ENCODE results near the gene CPN1.

The CPN1 gene

GRCh38 chr10:100061401-100061800, 20.3 kb downstream of the CPN1 start:
- Histone ChIP-seq H3K18ac (ENCODE audit: low read length) (no peak overlapping the region), H3K9ac (ENCODE audit: low read length) (no peak overlapping the region), H2AK5ac (ENCODE audit: low read length) (no peak overlapping the region), H3K56ac (ENCODE audit: low read length) (no peak overlapping the region), H3K4me2 (ENCODE audit: low read length) (no peak overlapping the region), H3K27me3 (ENCODE audit: insufficient read depth, low read length, poor library complexity) (no peaks in the 10 kb centered on the region), H4K8ac (ENCODE audit: low read depth, low read length) (no peak overlapping the region), H3K23ac (ENCODE audit: low read length) (no peak overlapping the region), H3K4me3 (ENCODE audit: low read length) (no peak overlapping the region), H4K5ac (ENCODE audit: low read length) (no peak overlapping the region), H2BK120ac (ENCODE audit: low read depth, low read length) (no peak overlapping the region), H3K79me1 (ENCODE audit: low read length) (no peaks in the 10 kb centered on the region), H2BK5ac (ENCODE audit: low read length) (no peak overlapping the region), H3K27ac (ENCODE audit: low read depth, low read length) (no peak overlapping the region), H2BK15ac (replicated peaks; ENCODE audit: low read depth) (no peak overlapping the region), H3K36me3 (ENCODE audit: control insufficient read depth, insufficient read depth, low read length) (no peaks in the 10 kb centered on the region), H3K4me1 (ENCODE audit: control insufficient read depth, low read depth, low read length) (no peaks in the 10 kb centered on the region), H3K4ac (ENCODE audit: low read depth, low read length) (no peak overlapping the region), H3K79me2 (ENCODE audit: control insufficient read depth, insufficient read depth, low read length) (no peaks in the 10 kb centered on the region)
- no peak for DNase-seq
- no CpG with 5 or more reads among the region's 1 CpG for WGBS (ENCODE audit: extremely low coverage, insufficient coverage, low lambda C conversion rate)

- H3K79me2 ChIP-seq (ENCODE audit: control insufficient read depth, insufficient read depth, low read length) = no peaks in the 10 kb centered on the region
- H2BK5ac ChIP-seq (ENCODE audit: low read length) = no peak overlapping the region
- H3K23ac ChIP-seq (ENCODE audit: low read length) = no peak overlapping the region
- no peak overlapping the region for H3K4me3 ChIP-seq (ENCODE audit: low read length)
- no peak overlapping the region for H3K56ac ChIP-seq (ENCODE audit: low read length)
- no peak overlapping the region for H3K4ac ChIP-seq (ENCODE audit: low read depth, low read length)
- H3K36me3 ChIP-seq (ENCODE audit: control insufficient read depth, insufficient read depth, low read length) = no peaks in the 10 kb centered on the region
- no peak overlapping the region for H3K9ac ChIP-seq (ENCODE audit: low read length)
- no peak overlapping the region for H4K5ac ChIP-seq (ENCODE audit: low read length)
- no peaks in the 10 kb centered on the region for H3K79me1 ChIP-seq (ENCODE audit: low read length)
- H3K4me1 ChIP-seq (ENCODE audit: control insufficient read depth, low read depth, low read length) = no peaks in the 10 kb centered on the region
- no peak overlapping the region for H3K4me2 ChIP-seq (ENCODE audit: low read length)
- no peak overlapping the region for H3K18ac ChIP-seq (ENCODE audit: low read length)
- H4K8ac ChIP-seq (ENCODE audit: low read depth, low read length) = no peak overlapping the region
- no peak for DNase-seq
- no peak overlapping the region for H2BK120ac ChIP-seq (ENCODE audit: low read depth, low read length)
- H3K27me3 ChIP-seq (ENCODE audit: insufficient read depth, low read length, poor library complexity) = no peaks in the 10 kb centered on the region
- no peak overlapping the region for H2BK15ac ChIP-seq (replicated peaks; ENCODE audit: low read depth)
- no peak overlapping the region for H3K27ac ChIP-seq (ENCODE audit: low read depth, low read length)
- no CpG with 5 or more reads among the region's 1 CpG for WGBS (ENCODE audit: extremely low coverage, insufficient coverage, low lambda C conversion rate)
- H2AK5ac ChIP-seq (ENCODE audit: low read length) = no peak overlapping the region
These were observed 23.7 kb downstream of the CPN1 start for GRCh38 chr10:100057948-100058347.

- no peak overlapping the region for H2BK120ac ChIP-seq (ENCODE audit: low read depth, low read length)
- no peak overlapping the region for H2AK5ac ChIP-seq (ENCODE audit: low read length)
- H2BK5ac ChIP-seq (ENCODE audit: low read length) = no peak overlapping the region
- H3K79me2 ChIP-seq (ENCODE audit: control insufficient read depth, insufficient read depth, low read length) = no peaks in the 10 kb centered on the region
- H3K56ac ChIP-seq (ENCODE audit: low read length) = no peak overlapping the region
- peak; percentile 89 for DNase-seq
- H3K4me1 ChIP-seq (ENCODE audit: control insufficient read depth, low read depth, low read length) = no peaks in the 10 kb centered on the region
- H3K9ac ChIP-seq (ENCODE audit: low read length) = no peak overlapping the region
- H3K23ac ChIP-seq (ENCODE audit: low read length) = no peak overlapping the region
- WGBS (ENCODE audit: extremely low coverage, insufficient coverage, low lambda C conversion rate) = no CpG with 5 or more reads among the region's 6 CpGs
- H3K4me3 ChIP-seq (ENCODE audit: low read length) = no peak overlapping the region
- no peak overlapping the region for H4K8ac ChIP-seq (ENCODE audit: low read depth, low read length)
- H3K4me2 ChIP-seq (ENCODE audit: low read length) = no peak overlapping the region
- H3K27ac ChIP-seq (ENCODE audit: low read depth, low read length) = no peak overlapping the region
- no peak overlapping the region for H2BK15ac ChIP-seq (replicated peaks; ENCODE audit: low read depth)
- H3K27me3 ChIP-seq (ENCODE audit: insufficient read depth, low read length, poor library complexity) = no peaks in the 10 kb centered on the region
- H3K4ac ChIP-seq (ENCODE audit: low read depth, low read length) = no peak overlapping the region
- no peaks in the 10 kb centered on the region for H3K36me3 ChIP-seq (ENCODE audit: control insufficient read depth, insufficient read depth, low read length)
- no peak overlapping the region for H4K5ac ChIP-seq (ENCODE audit: low read length)
- no peaks in the 10 kb centered on the region for H3K79me1 ChIP-seq (ENCODE audit: low read length)
- H3K18ac ChIP-seq (ENCODE audit: low read length) = no peak overlapping the region
These were observed 27.8 kb downstream of the CPN1 start for GRCh38 chr10:100053686-100054460.

GRCh38 chr10:100046021-100046486, 35.6 kb downstream of the CPN1 start:
- Histone ChIP-seq H3K56ac (ENCODE audit: low read length) (no peak overlapping the region), H2BK5ac (ENCODE audit: low read length) (no peak overlapping the region), H2BK120ac (ENCODE audit: low read depth, low read length) (no peak overlapping the region), H3K23ac (ENCODE audit: low read length) (no peak overlapping the region), H3K27me3 (ENCODE audit: insufficient read depth, low read length, poor library complexity) (no peaks in the 10 kb centered on the region), H3K18ac (ENCODE audit: low read length) (no peak overlapping the region), H2AK5ac (ENCODE audit: low read length) (no peak overlapping the region), H3K27ac (ENCODE audit: low read depth, low read length) (no peak overlapping the region), H4K5ac (ENCODE audit: low read length) (no peak overlapping the region), H3K79me1 (ENCODE audit: low read length) (no peaks in the 10 kb centered on the region), H3K4ac (ENCODE audit: low read depth, low read length) (no peak overlapping the region), H2BK15ac (replicated peaks; ENCODE audit: low read depth) (peak overlapping the region; percentile 1), H3K9ac (ENCODE audit: low read length) (no peak overlapping the region), H3K79me2 (ENCODE audit: control insufficient read depth, insufficient read depth, low read length) (no peaks in the 10 kb centered on the region), H3K36me3 (ENCODE audit: control insufficient read depth, insufficient read depth, low read length) (no peaks in the 10 kb centered on the region), H4K8ac (ENCODE audit: low read depth, low read length) (no peak overlapping the region), H3K4me1 (ENCODE audit: control insufficient read depth, low read depth, low read length) (peaks cover 2% of the 10 kb centered on the region), H3K4me2 (ENCODE audit: low read length) (no peak overlapping the region), H3K4me3 (ENCODE audit: low read length) (no peak overlapping the region)
- peak; percentile 92 for DNase-seq
- WGBS (ENCODE audit: extremely low coverage, insufficient coverage, low lambda C conversion rate) = no CpG with 5 or more reads among the region's 7 CpGs

- no peaks in the 10 kb centered on the region for H3K79me1 ChIP-seq (ENCODE audit: low read length)
- WGBS (ENCODE audit: extremely low coverage, insufficient coverage, low lambda C conversion rate) = no CpG with 5 or more reads among the region's 2 CpGs
- H3K23ac ChIP-seq (ENCODE audit: low read length) = no peak overlapping the region
- no peak overlapping the region for H3K4me3 ChIP-seq (ENCODE audit: low read length)
- no peak overlapping the region for H2BK5ac ChIP-seq (ENCODE audit: low read length)
- H4K8ac ChIP-seq (ENCODE audit: low read depth, low read length) = no peak overlapping the region
- H3K4ac ChIP-seq (ENCODE audit: low read depth, low read length) = no peak overlapping the region
- H3K27ac ChIP-seq (ENCODE audit: low read depth, low read length) = no peak overlapping the region
- H3K79me2 ChIP-seq (ENCODE audit: control insufficient read depth, insufficient read depth, low read length) = no peaks in the 10 kb centered on the region
- no peak overlapping the region for H3K18ac ChIP-seq (ENCODE audit: low read length)
- H3K4me1 ChIP-seq (ENCODE audit: control insufficient read depth, low read depth, low read length) = peaks cover 2% of the 10 kb centered on the region
- DNase-seq = no peak
- no peak overlapping the region for H3K56ac ChIP-seq (ENCODE audit: low read length)
- H2BK15ac ChIP-seq (replicated peaks; ENCODE audit: low read depth) = peak overlapping the region; percentile 1
- H2AK5ac ChIP-seq (ENCODE audit: low read length) = no peak overlapping the region
- no peak overlapping the region for H2BK120ac ChIP-seq (ENCODE audit: low read depth, low read length)
- H3K36me3 ChIP-seq (ENCODE audit: control insufficient read depth, insufficient read depth, low read length) = no peaks in the 10 kb centered on the region
- no peak overlapping the region for H4K5ac ChIP-seq (ENCODE audit: low read length)
- no peak overlapping the region for H3K4me2 ChIP-seq (ENCODE audit: low read length)
- no peak overlapping the region for H3K9ac ChIP-seq (ENCODE audit: low read length)
- no peaks in the 10 kb centered on the region for H3K27me3 ChIP-seq (ENCODE audit: insufficient read depth, low read length, poor library complexity)
These were observed 36.1 kb downstream of the CPN1 start for GRCh38 chr10:100045592-100045991.

- H3K27ac ChIP-seq (ENCODE audit: low read depth, low read length) = peak overlapping the region; percentile 60
- no peak overlapping the region for H3K23ac ChIP-seq (ENCODE audit: low read length)
- H3K4me1 ChIP-seq (ENCODE audit: control insufficient read depth, low read depth, low read length) = peaks cover 2% of the 10 kb centered on the region
- H3K79me1 ChIP-seq (ENCODE audit: low read length) = no peaks in the 10 kb centered on the region
- H3K18ac ChIP-seq (ENCODE audit: low read length) = peak overlapping the region; percentile 55
- H3K4me2 ChIP-seq (ENCODE audit: low read length) = no peak overlapping the region
- no peak overlapping the region for H3K9ac ChIP-seq (ENCODE audit: low read length)
- peak overlapping the region; percentile 1 for H4K8ac ChIP-seq (ENCODE audit: low read depth, low read length)
- H3K4ac ChIP-seq (ENCODE audit: low read depth, low read length) = no peak overlapping the region
- H3K56ac ChIP-seq (ENCODE audit: low read length) = peak overlapping the region; percentile 62
- peak overlapping the region; percentile 10 for H2BK15ac ChIP-seq (replicated peaks; ENCODE audit: low read depth)
- WGBS (ENCODE audit: extremely low coverage, insufficient coverage, low lambda C conversion rate) = no CpG with 5 or more reads among the region's 3 CpGs
- H2AK5ac ChIP-seq (ENCODE audit: low read length) = no peak overlapping the region
- H3K27me3 ChIP-seq (ENCODE audit: insufficient read depth, low read length, poor library complexity) = no peaks in the 10 kb centered on the region
- DNase-seq = peak; percentile 31
- H3K4me3 ChIP-seq (ENCODE audit: low read length) = no peak overlapping the region
- peak overlapping the region; percentile 62 for H2BK5ac ChIP-seq (ENCODE audit: low read length)
- H2BK120ac ChIP-seq (ENCODE audit: low read depth, low read length) = no peak overlapping the region
- no peaks in the 10 kb centered on the region for H3K36me3 ChIP-seq (ENCODE audit: control insufficient read depth, insufficient read depth, low read length)
- no peaks in the 10 kb centered on the region for H3K79me2 ChIP-seq (ENCODE audit: control insufficient read depth, insufficient read depth, low read length)
- no peak overlapping the region for H4K5ac ChIP-seq (ENCODE audit: low read length)
These were observed 37.9 kb downstream of the CPN1 start for GRCh38 chr10:100043796-100044195.
